Uterus (tissue), 4 donors: ENCODE data around the gene HBD. TPM values are rescaled to one million over a fixed set of nuclear protein-coding genes. Genes with fewer than 3 reads are reported as not detected.
"Not testable (repeated sequence)": the region's sequence is repeated elsewhere in the genome, so short reads cannot be mapped to it uniquely, and the experiment has no call there.

Source experiments
- DNase-seq, 2 donors: peaks; one replicate each; pipeline ENCODE4 v3.0.0-alpha.2; 2019 to 2020
- H3K27ac ChIP-seq, 2 donors: fragments of 200-600 bp; sonication (generic); 1 replicate in 1 of 2; 2 replicates in 1 of 2; pipeline ENCODE4 v1.5.1; 2016 to 2018
- H3K27me3 ChIP-seq, 2 donors: fragments of 200-600 bp; sonication (generic); one replicate each; pipeline ENCODE4 v1.5.1; 2018 to 2019; ENCODE audit warnings: control low read depth in 1 of 2
- H3K36me3 ChIP-seq, 2 donors: fragments of 200-600 bp; sonication (generic); one replicate each; pipeline ENCODE4 v1.5.1; 2019; ENCODE audit warnings: control low read depth in 1 of 2
- H3K4me1 ChIP-seq, 2 donors: fragments of 200-600 bp; sonication (generic); one replicate each; pipeline ENCODE4 v1.5.1; 2018 to 2019; ENCODE audit warnings: control low read depth in 1 of 2
- H3K4me3 ChIP-seq, 2 donors: fragments of 200-600 bp; sonication (generic); 1 replicate in 1 of 2; 2 replicates in 1 of 2; pipeline ENCODE4 v1.5.1; 2018 to 2019; ENCODE audit warnings: mild to moderate bottlenecking in 1 of 2
- H3K9me3 ChIP-seq, 2 donors: fragments of 200-600 bp; sonication (generic); one replicate each; pipeline ENCODE4 v1.5.1; 2019; ENCODE audit warnings: control low read depth in 1 of 2
- CTCF ChIP-seq, 4 experiments: fragments of 200-600 bp in 2 of 4; fragments of 450-650 bp in 2 of 4; sonication (generic) in 2 of 4; IDR thresholded peaks; one replicate each; pipeline ENCODE4 v1.5.1; 2016 to 2019; ENCODE audit warnings: antibody characterized with exemption in 4 of 4, mild to moderate bottlenecking in 2 of 4, moderate library complexity in 1 of 4
- POLR2A ChIP-seq, 2 donors: fragments of 450-650 bp; IDR thresholded peaks; one replicate each; pipeline ENCODE4 v1.6.1; 2016; ENCODE audit warnings: antibody characterized with exemption in 2 of 2, mild to moderate bottlenecking in 1 of 2, moderate library complexity in 1 of 2
- intact Hi-C: fragments of 100-400 bp; cut with DNase I; formaldehyde crosslinking; loops from one replicate; pipeline ENCODE4 v1.15.1; 2023; ENCODE audit warnings: low total_unique reads
- total RNA-seq, 4 donors: library from RNA; depleted of rRNA in 3 of 4; stranded (reverse); fragments of >200 nt in 3 of 4; gene quantifications; one replicate each; pipeline versions ENCODE4 v1.1.0 to v1.2.4, GENCODE V29; 2014 to 2023
- donor health status: DM: yes; HTN: yes; CAD: no.

The HBD gene
- total RNA-seq, 4 donors from 2014 or later, result 0.90 TPM; not detected in 3

- Histone ChIP-seq H3K27me3 (no peaks in the 10 kb centered on the region), H3K27ac (no peak overlapping the region), H3K4me1 (no peaks in the 10 kb centered on the region), H3K4me3 (no peak overlapping the region), H3K9me3 (no peaks in the 10 kb centered on the region), H3K36me3 (no peaks in the 10 kb centered on the region)
- intact Hi-C loops, result no loop called here
- TF ChIP-seq POLR2A (IDR thresholded peaks at IDR 0.05) (no peak), CTCF (IDR thresholded peaks at IDR 0.05) (no peak)
- no peak for DNase-seq
Measured at GRCh38 chr11:5266609-5267008, 32.3 kb upstream of the HBD start.

GRCh38 chr11:5265832-5266231, 31.5 kb upstream of the HBD start:
- intact Hi-C loops, result no loop called here
- no peak overlapping the region for H3K4me3 ChIP-seq
- no peaks in the 10 kb centered on the region for H3K36me3 ChIP-seq
- DNase-seq, result no peak
- no peaks in the 10 kb centered on the region for H3K27me3 ChIP-seq
- H3K4me1 ChIP-seq, result no peaks in the 10 kb centered on the region
- no peaks in the 10 kb centered on the region for H3K9me3 ChIP-seq
- H3K27ac ChIP-seq, result no peak overlapping the region
- TF ChIP-seq POLR2A (IDR thresholded peaks at IDR 0.05) (no peak), CTCF (IDR thresholded peaks at IDR 0.05) (no peak)

GRCh38 chr11:5258543-5259262, 24.4 kb upstream of the HBD start:
- no peak overlapping the region for H3K4me3 ChIP-seq
- intact Hi-C loops, result no loop called here
- no peaks in the 10 kb centered on the region for H3K9me3 ChIP-seq
- no peaks in the 10 kb centered on the region for H3K27me3 ChIP-seq
- TF ChIP-seq POLR2A (IDR thresholded peaks at IDR 0.05) (no peak), CTCF (IDR thresholded peaks at IDR 0.05) (no peak)
- H3K36me3 ChIP-seq, result no peaks in the 10 kb centered on the region
- no peaks in the 10 kb centered on the region for H3K4me1 ChIP-seq
- H3K27ac ChIP-seq, result no peak overlapping the region
- DNase-seq, result no peak

- no peak for DNase-seq
- Histone ChIP-seq H3K27me3 (no peaks in the 10 kb centered on the region), H3K4me1 (no peaks in the 10 kb centered on the region), H3K9me3 (no peaks in the 10 kb centered on the region), H3K27ac (no peak overlapping the region), H3K36me3 (no peaks in the 10 kb centered on the region), H3K4me3 (no peak overlapping the region)
- intact Hi-C loops, result no loop called here
- no peak for TF ChIP-seq POLR2A (IDR thresholded peaks at IDR 0.05)
- TF ChIP-seq CTCF (IDR thresholded peaks at IDR 0.05), result no peak
Measured at GRCh38 chr11:5257296-5257695, 23.0 kb upstream of the HBD start.

GRCh38 chr11:5254646-5255413, 20.5 kb upstream of the HBD start, which contains the start of gene HBG2:
TSS of gene HBG2 (minus strand) at chr11:5254781. CDS start at chr11:5254728, 53 bp downstream.
- DNase-seq, H3K36me3 ChIP-seq, H3K27me3 ChIP-seq, intact Hi-C loops, H3K27ac ChIP-seq, H3K4me3 ChIP-seq, H3K4me1 ChIP-seq, H3K9me3 ChIP-seq: not testable (repeated sequence)

GRCh38 chr11:5254023-5254422, 19.7 kb upstream of the HBD start:
- H3K27ac ChIP-seq, intact Hi-C loops, DNase-seq, H3K9me3 ChIP-seq, H3K27me3 ChIP-seq, H3K4me1 ChIP-seq, H3K4me3 ChIP-seq, H3K36me3 ChIP-seq: not testable (repeated sequence)

GRCh38 chr11:5253440-5253839, 19.2 kb upstream of the HBD start:
- H3K27me3 ChIP-seq, H3K4me3 ChIP-seq, H3K4me1 ChIP-seq, H3K36me3 ChIP-seq, H3K27ac ChIP-seq, DNase-seq, intact Hi-C loops, H3K9me3 ChIP-seq: not testable (repeated sequence)
